B cell (primary cell): ENCODE data around the gene MRC2. TPM values are rescaled to one million over a fixed set of nuclear protein-coding genes. Genes with fewer than 3 reads are reported as not detected.

Source experiments
- ATAC-seq: fragments of 200-7000 bp; cut with Tn5 transposase; one replicate; pipeline ENCODE4 v1.10.0; 2021; ENCODE audit warnings: low read depth, mild to moderate bottlenecking, moderate number of reproducible peaks, moderate library complexity
- CTCF ChIA-PET: fragments of 350-600 bp; sonication (Branson Sonifier 250); formaldehyde crosslinking; loops from one replicate; lab custom pipeline; 2021; ENCODE audit warnings: antibody characterized with exemption, inconsistent platforms; lab: Charles Lee
- POLR2A ChIA-PET: fragments of 350-600 bp; sonication (Branson Sonifier 250); formaldehyde crosslinking; loops from one replicate; lab custom pipeline; 2021; ENCODE audit warnings: antibody characterized with exemption; lab: Charles Lee
- DNase-seq: peaks from one replicate; pipeline ENCODE4 v3.0.0; 2013
- H2AFZ ChIP-seq: 2 replicates; pipeline ENCODE4 v1.6.1; 2012; ENCODE audit warnings: mild to moderate bottlenecking, low read depth, low read length; ENCODE audit not compliant: insufficient read depth, poor library complexity, severe bottlenecking
- H3K27ac ChIP-seq, 2 donors: 1 replicate in 1 of 2; 2 replicates in 1 of 2; pipeline ENCODE4 v1.5.1; 2012 to 2013; ENCODE audit warnings: low read length in 2 of 2, mild to moderate bottlenecking in 2 of 2, moderate library complexity in 1 of 2
- H3K27me3 ChIP-seq, 4 experiments: fragments of 200-600 bp in 1 of 4; sonication (generic) in 1 of 4; replicated peaks in 1 of 4; 1 replicate in 2 of 4; 2 replicates in 2 of 4; pipeline versions ENCODE4 v1.6.1 to v1.7.0; 2013 to 2016; ENCODE audit warnings: low read length in 3 of 4, mild to moderate bottlenecking in 2 of 4, mixed read lengths in 1 of 4, moderate library complexity in 1 of 4; ENCODE audit not compliant: insufficient read depth in 4 of 4, control insufficient read depth in 3 of 4; ENCODE audit errors: control extremely low read depth in 1 of 4
- H3K36me3 ChIP-seq, 2 experiments: replicated peaks in 1 of 2; 1 replicate in 1 of 2; 2 replicates in 1 of 2; pipeline versions ENCODE4 v1.6.1 to v1.7.1; 2013; ENCODE audit warnings: low read length in 1 of 2; ENCODE audit not compliant: insufficient read depth in 2 of 2, control insufficient read depth in 1 of 2; ENCODE audit errors: control extremely low read depth in 1 of 2, extremely low read depth in 1 of 2
- H3K4me1 ChIP-seq, 2 donors: fragments of 200-600 bp in 1 of 2; sonication (generic) in 1 of 2; 1 replicate in 1 of 2; 2 replicates in 1 of 2; pipeline versions ENCODE4 v1.5.1 to v1.6.1; 2013 to 2017; ENCODE audit warnings: low read length in 2 of 2; ENCODE audit not compliant: control insufficient read depth in 2 of 2, insufficient read depth in 2 of 2
- H3K4me2 ChIP-seq: replicated peaks from 2 replicates; pipeline ENCODE3; 2012; ENCODE audit warnings: mild to moderate bottlenecking, low read depth, low read length; ENCODE audit not compliant: poor library complexity, severe bottlenecking
- H3K4me3 ChIP-seq, 5 experiments: fragments of 200-600 bp in 1 of 5; sonication (generic) in 1 of 5; 1 replicate in 3 of 5; 2 replicates in 2 of 5; pipeline versions ENCODE4 v1.5.1 to v1.7.0; 2011 to 2016; ENCODE audit warnings: low read length in 4 of 5, mild to moderate bottlenecking in 4 of 5, low read depth in 2 of 5, control low read depth in 1 of 5, moderate library complexity in 1 of 5; ENCODE audit not compliant: insufficient read depth in 1 of 5; ENCODE audit errors: control extremely low read depth in 1 of 5, extremely low read depth in 1 of 5
- H3K79me2 ChIP-seq: fragments of 200-600 bp; sonication (generic); one replicate; pipeline ENCODE4 v1.6.0; 2016; ENCODE audit warnings: low read length; ENCODE audit not compliant: control insufficient read depth, insufficient read depth
- H3K9ac ChIP-seq: fragments of 200-600 bp; sonication (generic); 2 replicates; pipeline ENCODE4 v1.6.1; 2017; ENCODE audit warnings: mild to moderate bottlenecking, low read length, moderate library complexity
- H3K9me3 ChIP-seq, 3 donors: one replicate each; pipeline versions ENCODE4 v1.6.1 to v1.7.1; 2013; ENCODE audit warnings: low read length in 2 of 3; ENCODE audit not compliant: control insufficient read depth in 2 of 3, insufficient read depth in 1 of 3; ENCODE audit errors: control extremely low read depth in 1 of 3
- H4K20me1 ChIP-seq: 2 replicates; pipeline ENCODE4 v1.6.0; 2012; ENCODE audit warnings: mild to moderate bottlenecking, low read length; ENCODE audit not compliant: insufficient read depth, control insufficient read depth, poor library complexity, severe bottlenecking
- H3K27ac Mint-ChIP-seq: one replicate; pipeline ENCODE4 v1.8.0; 2021; ENCODE audit warnings: mixed read lengths
- H3K27me3 Mint-ChIP-seq: one replicate; pipeline ENCODE4 v1.8.0; 2021; ENCODE audit warnings: mixed read lengths
- H3K4me1 Mint-ChIP-seq: one replicate; pipeline ENCODE4 v1.8.0; 2021; ENCODE audit warnings: mixed read lengths
- H3K4me3 Mint-ChIP-seq: one replicate; pipeline ENCODE4 v1.8.0; 2021; ENCODE audit warnings: mixed read lengths
- H3K9me3 Mint-ChIP-seq: one replicate; pipeline ENCODE4 v1.8.0; 2022; ENCODE audit warnings: mixed read lengths; ENCODE audit not compliant: insufficient read depth
- EZH2 ChIP-seq: IDR thresholded peaks from 2 replicates; pipeline ENCODE4 v1.6.1; 2012; ENCODE audit warnings: borderline replicate concordance, low read depth, mild to moderate bottlenecking, moderate library complexity, low read length; ENCODE audit not compliant: insufficient read depth, poor library complexity, severe bottlenecking
- WGBS: methylation state at CpG from one replicate; pipeline ENCODE4 v1.1.5; 2013; ENCODE audit warnings: missing lambda C conversion rate; ENCODE audit not compliant: insufficient coverage; 5-methylcytosine and 5-hydroxymethylcytosine counted together
- intact Hi-C: fragments of 100-400 bp; cut with micrococcal nuclease; formaldehyde crosslinking; loops from one replicate; pipeline ENCODE4 v1.10.0; 2022
- polyA plus RNA-seq: library from polyadenylated mRNA; depleted of rRNA; stranded (reverse); fragments of >200 nt; gene quantifications from 2 replicates; pipeline ENCODE4 v1.2.3, GENCODE V29; 2012
- total RNA-seq, 2 donors: library from RNA; stranded (reverse); fragments of 120-200 nt in 1 of 2; gene quantifications; 1 replicate in 1 of 2; 2 replicates in 1 of 2; pipeline versions ENCODE4 v1.2.3 to v1.2.4, GENCODE V29; 2013 to 2022
- TF ChIP-seq, protein P1 (sequence below): fragments of 200-600 bp; IDR thresholded peaks from one replicate; pipeline ENCODE4 v1.8.0; 2022; ENCODE audit warnings: antibody characterized with exemption, mild to moderate bottlenecking

Gene MRC2
- total and polyA plus RNA-seq, 2 donors (not counting 1 experiment from before 2014, with no cell fraction given), result 0.09 to 0.34 TPM

DNA sequence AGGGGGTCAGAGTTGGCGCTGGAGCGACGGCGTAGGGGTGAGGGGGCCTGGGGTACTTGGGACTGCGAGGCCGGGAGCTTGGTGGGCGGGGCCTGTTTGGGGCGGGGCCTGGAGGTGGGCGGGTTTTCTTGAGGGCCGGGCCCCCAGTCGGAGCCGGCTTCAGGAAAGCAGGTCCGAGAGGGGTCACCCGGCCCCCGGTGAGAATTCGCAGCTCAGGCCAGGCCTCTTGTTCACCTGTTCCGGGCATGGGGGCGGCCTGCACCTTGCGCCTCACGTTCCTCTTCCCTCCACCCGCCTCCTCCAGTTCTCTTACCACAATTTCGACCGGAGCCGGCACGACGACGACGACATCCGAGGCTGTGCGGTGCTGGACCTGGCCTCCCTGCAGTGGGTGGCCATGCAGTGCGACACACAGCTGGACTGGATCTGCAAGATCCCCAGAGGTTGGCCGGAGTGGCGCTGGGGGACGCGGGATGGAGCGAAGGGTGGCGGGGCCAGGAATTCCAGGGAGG, 52.5 kb downstream of the MRC2 start:
- Histone ChIP-seq H3K27me3 (no peaks in the 10 kb centered on the region), H3K4me2 (no peak overlapping the region), H3K4me3 (no peak overlapping the region), H2AFZ (no peak overlapping the region), H3K9me3 (no peaks in the 10 kb centered on the region), H3K36me3 (no peaks in the 10 kb centered on the region), H3K27ac (no peak overlapping the region), H3K9ac (no peak overlapping the region), H4K20me1 (no peaks in the 10 kb centered on the region), H3K79me2 (no peaks in the 10 kb centered on the region), H3K4me1 (no peaks in the 10 kb centered on the region)
- ATAC-seq (no peak), DNase-seq (no peak)
- WGBS, result 94% methylated on average over 30 of the region's 37 CpGs
- Mint-ChIP-seq H3K27ac (no peak overlapping the region), H3K4me1 (no peaks in the 10 kb centered on the region), H3K9me3 (no peaks in the 10 kb centered on the region), H3K4me3 (no peak overlapping the region), H3K27me3 (no peaks in the 10 kb centered on the region)
- ChIA-PET POLR2A (no interaction called here), CTCF (no interaction called here)
- TF ChIP-seq, protein P1, sequence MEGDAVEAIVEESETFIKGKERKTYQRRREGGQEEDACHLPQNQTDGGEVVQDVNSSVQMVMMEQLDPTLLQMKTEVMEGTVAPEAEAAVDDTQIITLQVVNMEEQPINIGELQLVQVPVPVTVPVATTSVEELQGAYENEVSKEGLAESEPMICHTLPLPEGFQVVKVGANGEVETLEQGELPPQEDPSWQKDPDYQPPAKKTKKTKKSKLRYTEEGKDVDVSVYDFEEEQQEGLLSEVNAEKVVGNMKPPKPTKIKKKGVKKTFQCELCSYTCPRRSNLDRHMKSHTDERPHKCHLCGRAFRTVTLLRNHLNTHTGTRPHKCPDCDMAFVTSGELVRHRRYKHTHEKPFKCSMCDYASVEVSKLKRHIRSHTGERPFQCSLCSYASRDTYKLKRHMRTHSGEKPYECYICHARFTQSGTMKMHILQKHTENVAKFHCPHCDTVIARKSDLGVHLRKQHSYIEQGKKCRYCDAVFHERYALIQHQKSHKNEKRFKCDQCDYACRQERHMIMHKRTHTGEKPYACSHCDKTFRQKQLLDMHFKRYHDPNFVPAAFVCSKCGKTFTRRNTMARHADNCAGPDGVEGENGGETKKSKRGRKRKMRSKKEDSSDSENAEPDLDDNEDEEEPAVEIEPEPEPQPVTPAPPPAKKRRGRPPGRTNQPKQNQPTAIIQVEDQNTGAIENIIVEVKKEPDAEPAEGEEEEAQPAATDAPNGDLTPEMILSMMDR, result no peak
- TF ChIP-seq EZH2, result no peak
- intact Hi-C loops, result no loop called here

- no peaks in the 10 kb centered on the region for H3K4me1 Mint-ChIP-seq
- Histone ChIP-seq H3K36me3 (no peaks in the 10 kb centered on the region), H3K79me2 (no peaks in the 10 kb centered on the region), H3K4me2 (no peak overlapping the region), H3K27ac (no peak overlapping the region), H3K9me3 (no peaks in the 10 kb centered on the region), H3K9ac (no peak overlapping the region), H3K4me1 (no peaks in the 10 kb centered on the region), H4K20me1 (no peaks in the 10 kb centered on the region), H2AFZ (no peak overlapping the region), H3K27me3 (no peaks in the 10 kb centered on the region), H3K4me3 (no peak overlapping the region)
- ChIA-PET CTCF (no interaction called here), POLR2A (no interaction called here)
- ATAC-seq (no peak), DNase-seq (no peak)
- H3K9me3 Mint-ChIP-seq, result no peaks in the 10 kb centered on the region
- TF ChIP-seq, protein P1, result no peak
- TF ChIP-seq EZH2, result no peak
- no peak overlapping the region for H3K27ac Mint-ChIP-seq
- H3K4me3 Mint-ChIP-seq, result no peak overlapping the region
- intact Hi-C loops, result no loop called here
- H3K27me3 Mint-ChIP-seq, result no peaks in the 10 kb centered on the region
- 94% methylated on average over 36 of the region's 36 CpGs for WGBS
These were observed 53.1 kb downstream of the MRC2 start for GRCh38 chr17:62680541-62681052.
